ENCODE data around the gene ASB18.
A peak's percentile ranks its signal among the peaks of the same experiment; 100 is the strongest.

The ASB18 gene

DNA sequence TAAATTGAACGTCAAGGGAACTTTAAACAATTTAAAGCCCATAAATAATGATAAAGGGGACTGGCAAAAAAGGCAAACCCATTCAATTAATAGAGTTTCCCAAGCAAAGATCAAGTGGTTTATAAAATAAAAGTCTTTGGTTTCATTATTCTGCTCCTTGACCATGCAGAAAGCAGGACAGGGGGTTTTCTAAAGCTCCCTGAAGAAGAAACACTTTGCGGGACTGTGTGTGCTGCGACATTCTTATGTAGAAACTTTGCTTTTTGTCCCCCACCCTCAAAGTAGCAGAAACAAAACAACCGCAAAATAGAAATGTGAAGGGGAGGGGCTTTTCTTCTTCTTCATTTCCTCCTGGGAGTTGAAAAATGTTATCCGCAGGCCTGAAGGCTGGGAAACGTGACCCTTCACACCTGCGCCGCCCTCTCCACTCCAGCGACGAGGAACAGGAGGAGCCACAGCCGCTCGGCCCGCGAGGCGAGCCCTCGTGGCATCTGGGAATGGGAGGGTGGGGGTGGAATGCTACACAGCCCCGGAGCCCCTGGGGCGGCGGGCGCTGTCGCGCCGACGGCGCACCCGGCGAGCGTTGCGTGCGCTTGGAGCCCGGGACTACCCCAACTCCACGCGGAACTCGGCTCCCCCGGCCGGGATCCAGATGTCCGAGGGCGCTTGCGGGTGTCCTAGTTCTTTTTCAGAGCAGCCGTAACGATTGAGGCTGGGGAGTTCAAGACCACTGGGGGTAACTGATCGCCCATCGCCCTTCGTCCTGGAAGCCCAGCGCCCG is 91.8 kb downstream of the ASB18 start:
- Mint-ChIP-seq H3K27me3 (ENCODE audit: low read depth) (peaks cover 74% of the 10 kb centered on the region), H3K4me1 (ENCODE audit: low read depth) (peaks cover 3% of the 10 kb centered on the region), H3K4me3 (no peak overlapping the region), H3K27ac (no peak overlapping the region), H3K36me3 (ENCODE audit: low read depth) (no peaks in the 10 kb centered on the region), H3K9me3 (no peaks in the 10 kb centered on the region)

DNA sequence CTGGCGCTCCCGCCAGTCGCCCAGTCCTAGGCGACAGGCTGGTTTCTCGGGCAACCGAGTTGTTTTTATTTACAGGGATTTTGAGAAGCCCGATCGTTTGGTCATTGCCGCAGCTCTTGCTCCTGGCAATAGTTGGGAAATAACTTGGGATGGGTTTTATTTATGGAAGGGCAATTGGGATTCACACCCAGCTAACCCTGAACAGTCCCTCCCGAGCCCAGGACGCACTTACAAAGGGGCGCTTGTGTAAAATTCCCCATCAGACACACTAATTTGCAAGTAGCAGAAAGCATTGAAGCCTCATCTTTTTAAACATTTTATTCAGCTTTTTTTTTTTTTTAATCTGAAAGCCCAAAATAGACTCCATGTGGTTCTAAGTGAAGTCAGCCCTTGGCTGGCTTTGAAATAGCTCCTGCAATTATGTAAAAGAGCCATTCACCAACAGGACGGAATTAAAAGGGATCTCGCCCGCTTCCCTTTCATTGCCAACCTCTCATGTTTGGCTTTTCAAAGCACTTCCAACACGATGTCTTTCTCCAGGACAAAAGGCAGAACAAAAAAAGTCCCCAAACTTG is 92.4 kb downstream of the ASB18 start:
- H3K4me1 Mint-ChIP-seq (ENCODE audit: low read depth) = peaks cover 3% of the 10 kb centered on the region

DNA sequence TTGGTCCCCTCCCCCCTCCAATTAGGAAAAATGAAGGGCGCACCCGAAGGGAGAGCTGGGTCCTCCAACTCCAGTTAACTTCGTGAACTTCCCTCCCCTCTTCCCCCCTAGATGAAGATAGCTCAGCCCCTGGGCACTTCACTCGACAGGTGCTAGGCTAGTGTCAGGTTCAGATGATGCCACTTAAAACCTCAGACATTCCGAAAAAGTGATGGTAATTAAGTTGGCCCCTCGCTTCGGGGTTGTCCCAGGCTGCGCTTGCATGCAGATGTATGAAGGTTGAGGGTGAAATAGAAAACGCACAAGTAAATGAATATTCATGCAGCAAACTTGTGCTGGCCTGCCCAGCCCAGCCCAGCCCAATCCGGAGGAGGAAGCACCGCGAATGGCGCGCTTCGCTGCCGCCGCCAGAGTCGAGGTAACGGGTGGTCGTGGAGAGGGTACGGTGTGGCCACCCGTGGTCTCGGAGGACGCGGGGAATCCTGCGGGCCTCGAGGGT is 93.0 kb downstream of the ASB18 start:
- H3K4me3 Mint-ChIP-seq = no peak overlapping the region

More for the DNA sequence above, 92.4 kb downstream of the ASB18 start:
- Mint-ChIP-seq H3K27ac (no peak overlapping the region), H3K36me3 (ENCODE audit: low read depth) (no peaks in the 10 kb centered on the region), H3K27me3 (ENCODE audit: low read depth) (peaks cover 74% of the 10 kb centered on the region), H3K9me3 (no peaks in the 10 kb centered on the region), H3K4me3 (no peak overlapping the region)

DNA sequence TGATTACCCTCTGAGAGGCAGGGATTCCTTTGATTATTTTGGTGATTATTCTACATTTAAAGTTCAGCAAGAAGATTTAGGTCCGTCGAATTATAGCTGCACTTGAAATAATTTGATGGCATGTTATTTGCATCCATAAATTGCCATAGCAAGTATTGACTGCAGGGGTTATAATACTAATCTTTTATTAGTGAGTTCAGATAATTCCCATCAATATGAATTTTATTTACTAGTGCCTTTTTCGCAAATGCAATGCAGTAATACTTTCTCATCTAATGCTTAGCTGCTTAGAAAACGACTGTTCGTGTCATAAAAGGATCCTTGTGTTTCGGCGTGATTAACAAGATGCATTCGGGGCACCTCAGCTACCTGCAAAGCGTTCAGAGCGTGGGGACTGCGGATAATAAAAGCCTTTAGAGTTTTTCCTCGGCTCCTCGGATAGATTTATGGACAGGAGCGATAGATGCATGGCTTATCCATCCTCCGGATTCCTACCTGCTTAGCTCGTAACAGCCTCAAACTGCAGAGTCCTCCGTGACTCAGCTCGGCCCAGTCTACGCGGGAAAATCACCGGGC is 93.5 kb downstream of the ASB18 start:
- Mint-ChIP-seq H3K27ac (peak overlapping the region; percentile 79), H3K9me3 (no peaks in the 10 kb centered on the region), H3K4me1 (ENCODE audit: low read depth) (peaks cover 3% of the 10 kb centered on the region), H3K27me3 (ENCODE audit: low read depth) (peaks cover 75% of the 10 kb centered on the region), H3K4me3 (peak overlapping the region; percentile 30), H3K36me3 (ENCODE audit: low read depth) (no peaks in the 10 kb centered on the region)

More for the DNA sequence above, 93.0 kb downstream of the ASB18 start:
- H3K9me3 Mint-ChIP-seq = no peaks in the 10 kb centered on the region
- H3K36me3 Mint-ChIP-seq (ENCODE audit: low read depth) = no peaks in the 10 kb centered on the region
- H3K27ac Mint-ChIP-seq = no peak overlapping the region
- peaks cover 75% of the 10 kb centered on the region for H3K27me3 Mint-ChIP-seq (ENCODE audit: low read depth)
- H3K4me1 Mint-ChIP-seq (ENCODE audit: low read depth) = peaks cover 3% of the 10 kb centered on the region

DNA sequence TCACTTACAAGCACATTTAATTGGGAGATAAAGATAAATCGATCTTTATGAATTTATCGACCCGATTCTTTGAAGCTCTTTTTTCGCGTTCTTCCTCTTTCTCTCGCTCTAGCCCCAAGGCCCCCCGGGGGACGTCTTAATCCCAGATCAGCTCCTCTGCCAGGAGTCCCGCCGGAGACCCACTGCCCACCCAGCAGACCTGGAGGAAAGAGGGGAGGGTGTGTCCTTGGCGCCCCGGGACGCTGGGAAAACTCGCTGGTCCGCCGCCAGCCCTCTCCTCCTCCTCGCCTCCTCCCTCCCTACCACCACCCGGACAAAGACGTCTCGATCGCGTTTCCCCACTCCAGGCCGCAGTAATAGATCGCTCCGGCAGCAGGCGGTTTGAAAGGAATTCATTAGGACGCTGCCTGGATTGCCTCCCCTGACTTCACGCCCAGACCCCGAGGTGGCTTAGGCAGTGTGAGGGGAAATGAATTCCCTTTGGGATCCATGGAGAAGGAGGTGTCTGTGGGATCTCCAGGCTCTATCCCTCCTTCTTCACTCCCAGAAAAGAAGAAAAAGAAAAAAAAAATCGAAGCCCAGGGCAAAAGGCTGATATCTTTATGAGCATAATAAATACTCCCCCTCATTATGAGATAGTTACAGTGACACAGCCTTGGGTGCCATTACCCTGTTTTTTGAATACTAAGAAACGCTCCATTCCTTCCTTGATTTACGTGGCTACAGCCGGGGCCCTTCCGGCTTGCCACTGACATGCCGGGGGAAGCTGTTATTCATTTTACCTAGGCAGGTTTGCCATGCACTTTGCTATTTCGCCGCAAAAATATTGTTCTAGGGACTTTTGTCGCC is 94.2 kb downstream of the ASB18 start:
- H3K4me3 Mint-ChIP-seq = peak overlapping the region; percentile 30
- peak overlapping the region; percentile 79 for H3K27ac Mint-ChIP-seq
- H3K4me1 Mint-ChIP-seq (ENCODE audit: low read depth) = peaks cover 3% of the 10 kb centered on the region

DNA sequence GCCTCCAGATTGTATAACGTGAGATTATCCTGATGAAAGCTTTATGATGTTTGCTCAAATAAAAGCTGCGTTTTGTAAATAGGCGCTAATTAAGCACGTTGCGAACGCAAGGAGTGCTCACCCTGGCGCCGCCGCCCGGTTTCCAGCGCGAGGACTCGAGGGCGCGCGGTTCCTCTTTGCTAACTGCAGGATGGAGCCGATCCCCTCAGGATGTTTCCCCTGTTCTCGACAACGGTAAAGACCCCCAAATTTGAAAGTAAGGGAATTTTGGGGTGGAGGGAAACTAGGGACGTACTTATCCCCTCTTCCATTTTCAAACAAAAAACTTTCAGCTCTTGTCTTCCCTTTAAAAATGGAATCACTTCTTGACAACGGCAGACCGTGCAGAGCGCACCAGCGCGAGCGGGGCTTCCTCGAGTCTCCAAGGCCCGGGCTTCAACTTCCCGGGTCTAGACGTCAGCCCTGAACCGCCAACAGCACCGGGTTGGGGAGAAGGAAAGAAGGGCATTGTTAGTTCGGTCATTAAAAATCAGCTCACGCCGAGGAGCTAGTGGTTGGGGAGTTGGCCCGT is 95.0 kb downstream of the ASB18 start:
- no peak overlapping the region for H3K4me3 Mint-ChIP-seq
- H3K36me3 Mint-ChIP-seq (ENCODE audit: low read depth) = no peaks in the 10 kb centered on the region
- no peaks in the 10 kb centered on the region for H3K9me3 Mint-ChIP-seq
- H3K27me3 Mint-ChIP-seq (ENCODE audit: low read depth) = peaks cover 72% of the 10 kb centered on the region
- H3K4me1 Mint-ChIP-seq (ENCODE audit: low read depth) = peaks cover 3% of the 10 kb centered on the region
- peak overlapping the region; percentile 68 for H3K27ac Mint-ChIP-seq

More for the DNA sequence above, 94.2 kb downstream of the ASB18 start:
- H3K36me3 Mint-ChIP-seq (ENCODE audit: low read depth) = no peaks in the 10 kb centered on the region
- no peaks in the 10 kb centered on the region for H3K9me3 Mint-ChIP-seq
- H3K27me3 Mint-ChIP-seq (ENCODE audit: low read depth) = peaks cover 75% of the 10 kb centered on the region

DNA sequence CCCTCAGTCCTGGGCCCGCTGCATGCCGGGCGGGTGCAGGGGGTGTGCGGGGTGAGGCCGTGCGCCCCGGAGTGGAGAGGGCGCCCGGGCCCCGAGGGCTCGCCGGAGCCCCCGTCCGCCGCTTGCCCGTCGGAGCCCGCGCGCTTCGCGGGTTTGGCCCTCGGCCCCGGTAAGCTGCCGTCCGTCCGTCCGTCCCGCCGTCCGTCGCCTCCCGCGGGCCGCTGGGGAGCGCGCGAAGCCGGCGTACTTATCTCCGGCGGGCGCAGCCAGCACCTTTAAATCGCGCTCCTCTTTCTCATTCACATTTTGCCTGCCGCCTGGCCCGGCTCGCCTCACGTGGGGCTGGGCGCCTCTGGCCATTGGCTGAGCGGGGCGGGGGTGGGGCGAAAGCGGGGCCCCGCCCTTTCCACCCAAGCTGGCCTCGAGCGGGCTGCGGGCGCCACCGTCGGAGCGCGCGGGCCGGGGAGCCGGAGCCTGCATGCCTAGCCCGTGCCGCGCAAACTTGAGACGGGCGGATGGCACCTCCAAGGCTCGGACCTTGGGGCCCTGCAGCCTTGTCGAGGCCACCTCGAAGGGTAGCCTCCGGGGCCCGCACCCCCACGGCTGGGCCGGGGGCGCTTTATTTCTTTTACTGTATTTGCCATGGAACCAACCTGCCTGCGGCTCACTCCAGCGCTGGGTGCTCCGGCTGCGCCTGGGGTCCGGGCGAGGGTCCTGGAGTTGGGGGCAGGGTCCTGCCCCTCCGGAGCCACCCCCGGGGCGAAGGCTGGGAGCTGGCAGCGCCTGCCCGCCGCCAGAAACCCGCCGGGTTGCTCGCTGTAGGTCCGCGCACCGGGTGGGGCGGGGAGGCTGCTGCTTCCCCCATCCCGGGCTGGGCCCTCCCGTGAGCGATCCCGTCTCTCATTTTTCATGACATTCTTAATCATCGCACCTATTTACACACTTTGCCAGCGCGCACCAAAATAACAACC is 95.8 kb downstream of the ASB18 start, which contains the start of gene GBX2:
GBX2 (minus strand) TSS at position 277 of the 971 bp plus-strand sequence. CDS start 415 bp downstream, outside the sequence.
- Mint-ChIP-seq H3K27me3 (ENCODE audit: low read depth) (peaks cover 66% of the 10 kb centered on the region), H3K4me1 (ENCODE audit: low read depth) (peaks cover 3% of the 10 kb centered on the region)

DNA sequence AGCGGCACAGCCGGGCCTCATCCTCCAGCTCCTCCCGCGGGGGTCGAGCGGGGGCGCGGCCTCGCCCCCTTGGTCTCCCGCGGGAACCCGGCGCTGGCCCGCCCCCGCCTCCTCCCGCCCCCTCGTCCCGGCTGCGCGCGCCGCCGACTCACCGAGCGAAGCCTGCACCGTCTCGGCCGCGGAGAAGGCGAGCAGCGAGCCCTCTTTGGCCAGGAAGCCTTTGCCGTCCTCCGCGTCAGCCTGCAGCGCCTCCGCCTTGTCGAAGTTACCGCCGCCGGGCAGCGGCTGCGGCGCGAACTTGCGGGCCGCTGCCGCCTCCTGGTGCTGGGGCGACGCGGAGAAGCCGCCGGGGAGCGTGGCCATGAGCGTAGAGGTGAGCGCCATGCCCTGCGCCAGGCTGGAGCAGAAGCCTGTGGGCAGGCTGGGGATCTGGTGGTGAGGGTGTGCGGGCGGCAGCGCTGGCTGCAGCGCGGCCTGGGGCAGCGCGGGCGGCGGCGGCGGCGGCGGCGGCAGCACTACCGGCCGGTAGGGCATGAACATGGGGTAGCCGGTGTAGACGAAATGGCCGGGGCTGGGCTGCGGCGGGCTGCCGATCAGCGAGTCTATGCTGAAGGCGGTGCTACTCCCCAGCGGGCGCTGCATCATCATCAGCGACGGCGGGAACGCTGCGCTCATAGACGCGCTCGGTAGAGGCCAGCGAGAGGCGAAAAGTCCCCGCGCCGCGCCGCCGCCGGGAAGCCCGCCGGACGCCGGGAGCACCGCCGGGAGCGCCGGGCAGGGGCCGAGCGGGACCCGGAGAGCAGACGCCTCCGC is 96.7 kb downstream of the ASB18 start:
- Mint-ChIP-seq H3K4me1 (ENCODE audit: low read depth) (peaks cover 3% of the 10 kb centered on the region), H3K9me3 (no peaks in the 10 kb centered on the region), H3K27ac (no peak overlapping the region), H3K4me3 (no peak overlapping the region), H3K27me3 (ENCODE audit: low read depth) (peaks cover 66% of the 10 kb centered on the region), H3K36me3 (ENCODE audit: low read depth) (no peaks in the 10 kb centered on the region)

More for the DNA sequence above, 95.8 kb downstream of the ASB18 start, which contains the start of gene GBX2:
- Mint-ChIP-seq H3K36me3 (ENCODE audit: low read depth) (no peaks in the 10 kb centered on the region), H3K9me3 (no peaks in the 10 kb centered on the region), H3K4me3 (no peak within 1 kb of the TSS), H3K27ac (peak within 1 kb of the TSS; percentile 68)

DNA sequence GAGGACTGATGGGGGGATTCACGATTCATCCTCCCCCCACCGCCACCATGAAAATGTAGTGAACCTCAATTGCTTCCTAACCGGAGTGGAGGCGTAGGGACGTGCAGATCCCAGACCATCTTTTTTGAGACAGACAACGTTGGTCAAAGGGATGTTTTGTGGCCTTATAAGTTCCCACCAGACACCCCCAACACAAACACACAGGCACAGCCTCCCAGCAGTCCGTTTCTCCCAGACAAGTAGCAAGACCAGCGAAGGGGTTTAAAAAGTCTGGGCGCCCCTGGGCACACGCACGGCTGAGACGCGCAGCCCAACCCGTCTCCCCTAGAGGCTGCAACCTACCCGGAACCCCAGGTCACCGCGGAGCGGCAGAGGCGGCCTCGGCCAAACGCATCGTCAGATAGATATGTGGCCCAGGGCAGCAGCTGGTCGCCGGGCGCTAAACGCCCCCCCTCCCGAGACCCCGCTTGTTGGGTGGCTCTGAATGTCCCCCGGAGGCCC is 97.4 kb downstream of the ASB18 start:
- H3K27ac Mint-ChIP-seq = peak overlapping the region; percentile 49

DNA sequence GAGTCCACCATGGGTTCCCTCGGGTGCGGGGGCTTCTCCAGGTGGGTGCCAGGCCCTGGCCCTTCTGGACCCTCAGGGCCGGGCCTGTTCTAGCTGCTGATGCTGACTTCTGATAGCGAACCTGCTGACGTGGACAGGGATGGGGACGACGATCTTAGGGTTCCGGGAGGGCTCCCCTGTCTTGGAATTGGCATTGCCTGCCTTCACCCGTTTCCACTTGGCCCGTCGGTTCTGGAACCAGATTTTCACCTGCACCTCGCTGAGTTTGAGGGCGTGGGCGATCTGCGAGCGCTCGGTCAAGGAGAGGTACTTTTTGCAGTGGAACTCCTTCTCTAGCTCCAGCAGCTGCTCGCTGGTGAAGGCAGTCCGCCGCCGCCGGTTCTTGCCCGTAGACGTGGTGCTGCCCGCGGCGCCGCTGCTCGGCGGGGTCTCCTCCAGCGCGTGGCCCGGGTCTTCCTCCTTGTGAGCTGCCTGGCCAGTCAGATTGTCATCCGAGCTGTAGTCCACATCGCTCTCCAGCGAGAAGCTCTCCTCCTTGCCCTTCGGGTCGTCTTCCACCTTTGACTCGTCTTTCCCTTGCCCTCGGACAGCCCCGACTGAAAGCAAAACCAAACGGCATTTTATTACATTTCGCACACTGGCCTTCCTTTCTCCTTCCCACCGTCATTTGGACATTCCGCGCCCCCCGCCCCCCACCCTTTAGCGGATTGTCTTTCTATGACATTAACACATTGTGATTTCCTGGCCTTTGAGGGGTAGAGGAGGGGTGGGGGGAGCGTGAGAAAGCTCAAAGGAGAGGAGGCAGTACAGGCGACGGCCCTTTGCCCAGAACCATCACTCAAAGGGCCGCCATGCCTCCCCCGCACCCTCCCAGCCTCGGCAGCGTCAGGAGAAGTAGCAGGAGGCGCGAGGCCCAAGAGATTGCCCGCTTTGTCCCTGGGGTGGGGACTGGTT is 98.1 kb downstream of the ASB18 start:
- Mint-ChIP-seq H3K4me3 (peak overlapping the region; percentile 2), H3K9me3 (no peaks in the 10 kb centered on the region), H3K27me3 (ENCODE audit: low read depth) (peaks cover 64% of the 10 kb centered on the region), H3K27ac (peak overlapping the region; percentile 67), H3K4me1 (ENCODE audit: low read depth) (peaks cover 3% of the 10 kb centered on the region), H3K36me3 (ENCODE audit: low read depth) (no peaks in the 10 kb centered on the region)

More for the DNA sequence above, 97.4 kb downstream of the ASB18 start:
- peak overlapping the region; percentile 2 for H3K4me3 Mint-ChIP-seq
- H3K4me1 Mint-ChIP-seq (ENCODE audit: low read depth) = peaks cover 3% of the 10 kb centered on the region
- H3K36me3 Mint-ChIP-seq (ENCODE audit: low read depth) = no peaks in the 10 kb centered on the region
- peaks cover 64% of the 10 kb centered on the region for H3K27me3 Mint-ChIP-seq (ENCODE audit: low read depth)
- no peaks in the 10 kb centered on the region for H3K9me3 Mint-ChIP-seq

Measured in T-helper 1 cell treated with Interleukin-12 subunit alpha and Interleukin-12 subunit beta and Interleukin-4 antibody, amounts not matched to agents 30 μg/mL and 1 μg/mL, for 36 hours (primary cell).